Body of pancreas (tissue), 4 donors: Measurements from ENCODE around the gene NUP88. TPM values are rescaled to one million over a fixed set of nuclear protein-coding genes. Genes with fewer than 3 reads are reported as not detected.

Source experiments
- ATAC-seq: fragments of 150-250 bp; one replicate; pipeline ENCODE4 v1.9.1; 2016
- DNase-seq, 4 donors: peaks; one replicate each; pipeline ENCODE4 v3.0.0-alpha.2; 2019
- H3K27ac ChIP-seq, 4 donors: fragments of 200-600 bp; sonication (generic); 1 replicate in 3 of 4; 2 replicates in 1 of 4; pipeline versions ENCODE4 v1.5.1 to v1.6.1; 2016 to 2019; ENCODE audit warnings: mild to moderate bottlenecking in 1 of 4, mixed read lengths in 1 of 4, moderate library complexity in 1 of 4
- H3K27me3 ChIP-seq, 2 donors: fragments of 200-600 bp; sonication (generic); one replicate each; pipeline ENCODE4 v1.6.0; 2016; ENCODE audit warnings: mild to moderate bottlenecking in 1 of 2
- H3K36me3 ChIP-seq, 2 donors: fragments of 200-600 bp; sonication (generic); replicated peaks in 1 of 2; 2 replicates each; pipeline ENCODE4 v1.5.1; 2016; ENCODE audit warnings: low read depth in 2 of 2; ENCODE audit not compliant: insufficient read depth in 1 of 2
- H3K4me1 ChIP-seq: fragments of 200-600 bp; sonication (generic); one replicate; pipeline ENCODE4 v1.6.0; 2016
- H3K4me3 ChIP-seq, 2 donors: fragments of 200-600 bp; sonication (generic); 1 replicate in 1 of 2; 2 replicates in 1 of 2; pipeline ENCODE4 v1.5.1; 2016 to 2019
- H3K9me3 ChIP-seq, 3 donors: fragments of 200-600 bp; sonication (generic); 1 replicate in 2 of 3; 2 replicates in 1 of 3; pipeline ENCODE4 v1.5.1; 2016
- POLR2A ChIP-seq, 3 donors: fragments of 450-650 bp; IDR thresholded peaks; one replicate each; pipeline ENCODE4 v1.6.1; 2016; ENCODE audit warnings: antibody characterized with exemption in 3 of 3, mild to moderate bottlenecking in 2 of 3
- WGBS, 2 donors: methylation state at CpG; one replicate each; pipeline ENCODE4 v1.1.5; 2017; 5-methylcytosine and 5-hydroxymethylcytosine counted together
- intact Hi-C: fragments of 100-400 bp; cut with DNase I; formaldehyde crosslinking; loops from one replicate; pipeline ENCODE4 v1.15.1; 2023
- total RNA-seq, 2 donors: library from RNA; depleted of rRNA; stranded (reverse); fragments of >200 nt; gene quantifications; one replicate each; pipeline ENCODE4 v1.1.0, GENCODE V29; 2016
- TF ChIP-seq, protein P1 (sequence below), 7 experiments: fragments of 450-650 bp in 4 of 7; fragments of 200-600 bp in 3 of 7; sonication (generic) in 3 of 7; IDR thresholded peaks; one replicate each; pipeline ENCODE4 v1.5.1; 2016 to 2019; ENCODE audit warnings: antibody characterized with exemption in 7 of 7

NUP88 gene
- total RNA-seq, 2 donors from 2014 or later, result 35.9 to 54.5 TPM

- Histone ChIP-seq H3K27me3 (no peaks in the 10 kb centered on the region), H3K36me3 (peaks cover 0 to 19% of the 10 kb centered on the region in 2 donors), H3K9me3 (no peaks in the 10 kb centered on the region), H3K4me3 (no peak overlapping the region), H3K4me1 (peaks cover 12% of the 10 kb centered on the region), H3K27ac (no peak overlapping the region)
- no peak for ATAC-seq
- no peak for DNase-seq
- intact Hi-C loops, result no loop called here
- 89 to 95% methylated on average over 6 of the region's 6 CpGs for WGBS, 2 donors
- TF ChIP-seq, protein P1, sequence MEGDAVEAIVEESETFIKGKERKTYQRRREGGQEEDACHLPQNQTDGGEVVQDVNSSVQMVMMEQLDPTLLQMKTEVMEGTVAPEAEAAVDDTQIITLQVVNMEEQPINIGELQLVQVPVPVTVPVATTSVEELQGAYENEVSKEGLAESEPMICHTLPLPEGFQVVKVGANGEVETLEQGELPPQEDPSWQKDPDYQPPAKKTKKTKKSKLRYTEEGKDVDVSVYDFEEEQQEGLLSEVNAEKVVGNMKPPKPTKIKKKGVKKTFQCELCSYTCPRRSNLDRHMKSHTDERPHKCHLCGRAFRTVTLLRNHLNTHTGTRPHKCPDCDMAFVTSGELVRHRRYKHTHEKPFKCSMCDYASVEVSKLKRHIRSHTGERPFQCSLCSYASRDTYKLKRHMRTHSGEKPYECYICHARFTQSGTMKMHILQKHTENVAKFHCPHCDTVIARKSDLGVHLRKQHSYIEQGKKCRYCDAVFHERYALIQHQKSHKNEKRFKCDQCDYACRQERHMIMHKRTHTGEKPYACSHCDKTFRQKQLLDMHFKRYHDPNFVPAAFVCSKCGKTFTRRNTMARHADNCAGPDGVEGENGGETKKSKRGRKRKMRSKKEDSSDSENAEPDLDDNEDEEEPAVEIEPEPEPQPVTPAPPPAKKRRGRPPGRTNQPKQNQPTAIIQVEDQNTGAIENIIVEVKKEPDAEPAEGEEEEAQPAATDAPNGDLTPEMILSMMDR (IDR thresholded peaks at IDR 0.05), result no peak
- no peak for TF ChIP-seq POLR2A (IDR thresholded peaks at IDR 0.05)
Measured at GRCh38 chr17:5365831-5366230, 53.6 kb downstream of the NUP88 start.

DNA sequence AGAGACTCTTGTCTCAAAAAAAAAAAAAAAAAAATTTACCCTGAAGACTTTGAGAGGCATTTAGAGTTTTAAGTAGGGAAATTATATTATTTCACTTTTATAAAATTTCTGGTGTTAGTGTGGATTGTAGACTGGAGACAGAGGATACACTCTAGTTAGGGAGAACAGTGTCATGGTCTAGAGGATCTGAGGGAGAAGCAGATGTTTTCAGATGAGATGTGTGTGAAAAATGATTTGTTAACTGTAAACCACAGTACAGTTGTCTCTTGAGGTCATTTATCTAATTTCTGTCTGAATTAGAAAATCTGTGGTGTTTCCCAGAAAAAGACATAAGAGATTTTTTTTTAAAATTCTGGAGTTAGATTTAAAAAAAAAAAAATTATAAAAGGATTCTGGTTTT is 54.8 kb downstream of the NUP88 start:
- Histone ChIP-seq H3K9me3 (no peaks in the 10 kb centered on the region), H3K27ac (no peak overlapping the region), H3K4me1 (peaks cover 12% of the 10 kb centered on the region), H3K36me3 (peaks cover 0 to 11% of the 10 kb centered on the region in 2 donors), H3K4me3 (no peak overlapping the region), H3K27me3 (no peaks in the 10 kb centered on the region)
- DNase-seq (no peak), ATAC-seq (no peak)
- intact Hi-C loops, result no loop called here
- no peak for TF ChIP-seq POLR2A (IDR thresholded peaks at IDR 0.05)
- TF ChIP-seq, protein P1 (IDR thresholded peaks at IDR 0.05), result no peak

DNA sequence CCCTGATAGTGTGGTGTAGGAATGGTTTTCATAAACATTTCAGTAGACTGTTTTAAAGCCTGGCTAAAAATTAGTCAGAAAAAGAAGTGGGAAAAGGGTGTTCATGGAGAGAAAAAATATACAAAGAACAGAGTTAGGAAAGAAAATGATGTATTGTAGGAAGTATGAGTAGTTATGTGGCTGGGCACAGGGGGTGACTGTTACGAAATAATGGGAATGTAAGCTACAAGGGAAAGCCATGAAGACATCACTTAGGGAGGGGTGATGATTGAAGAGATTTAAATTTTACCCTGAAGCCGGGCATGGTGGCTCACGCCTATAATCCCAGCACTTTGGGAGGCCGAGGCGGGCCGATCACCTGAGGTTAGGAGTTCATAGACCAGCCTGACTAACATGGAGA is 55.3 kb downstream of the NUP88 start:
- Histone ChIP-seq H3K27me3 (no peaks in the 10 kb centered on the region), H3K27ac (no peak overlapping the region), H3K4me3 (no peak overlapping the region), H3K36me3 (peaks cover 0 to 11% of the 10 kb centered on the region in 2 donors), H3K4me1 (peaks cover 12% of the 10 kb centered on the region), H3K9me3 (no peaks in the 10 kb centered on the region)
- WGBS, 2 donors, result 84 to 86% methylated on average over 6 of the region's 6 CpGs
- TF ChIP-seq, protein P1 (IDR thresholded peaks at IDR 0.05), result no peak
- TF ChIP-seq POLR2A (IDR thresholded peaks at IDR 0.05), result no peak
- intact Hi-C loops, result no loop called here
- ATAC-seq (no peak), DNase-seq (no peak)

DNA sequence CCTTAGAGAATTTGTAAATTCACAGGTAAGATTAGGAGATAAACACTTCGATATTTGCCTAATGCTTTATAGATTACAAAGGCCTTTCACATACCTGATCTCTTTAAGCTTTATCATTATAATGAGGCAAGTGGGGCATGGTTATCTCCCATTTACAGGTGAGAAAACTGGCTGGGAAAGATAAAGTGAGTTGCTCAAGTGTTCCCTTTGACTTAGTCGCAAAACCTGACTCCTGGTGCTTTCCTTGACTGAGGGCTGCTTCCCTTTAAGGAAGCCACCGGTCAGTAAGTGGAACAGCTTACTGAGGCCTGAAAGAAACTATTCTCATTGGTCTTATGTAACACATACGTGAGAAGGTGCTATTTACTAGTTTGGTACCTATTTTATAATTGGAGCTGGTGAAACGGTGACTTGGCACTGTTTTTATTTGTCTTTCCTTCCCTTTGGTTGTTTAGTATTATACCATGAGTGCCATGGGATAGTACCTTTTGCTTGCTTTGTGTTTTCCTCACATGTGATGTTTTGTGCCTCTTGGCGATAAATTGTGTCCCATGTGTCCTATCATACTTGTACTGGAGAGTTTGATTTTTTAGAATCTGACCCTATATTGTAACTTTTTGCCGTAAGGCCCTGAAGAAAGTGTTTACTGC is 57.2 kb downstream of the NUP88 start:
- Histone ChIP-seq H3K27ac (no peak overlapping the region), H3K4me1 (peaks cover 12% of the 10 kb centered on the region), H3K9me3 (no peaks in the 10 kb centered on the region), H3K36me3 (peaks cover 0 to 8% of the 10 kb centered on the region in 2 donors), H3K27me3 (no peaks in the 10 kb centered on the region), H3K4me3 (no peak overlapping the region)
- WGBS, 2 donors, result 43% methylated on average over 7 of the region's 7 CpGs
- ATAC-seq (no peak), DNase-seq (no peak)
- intact Hi-C loops, result no loop called here
- TF ChIP-seq, protein P1 (IDR thresholded peaks at IDR 0.05), result no peak
- TF ChIP-seq POLR2A (IDR thresholded peaks at IDR 0.05), result no peak

DNA sequence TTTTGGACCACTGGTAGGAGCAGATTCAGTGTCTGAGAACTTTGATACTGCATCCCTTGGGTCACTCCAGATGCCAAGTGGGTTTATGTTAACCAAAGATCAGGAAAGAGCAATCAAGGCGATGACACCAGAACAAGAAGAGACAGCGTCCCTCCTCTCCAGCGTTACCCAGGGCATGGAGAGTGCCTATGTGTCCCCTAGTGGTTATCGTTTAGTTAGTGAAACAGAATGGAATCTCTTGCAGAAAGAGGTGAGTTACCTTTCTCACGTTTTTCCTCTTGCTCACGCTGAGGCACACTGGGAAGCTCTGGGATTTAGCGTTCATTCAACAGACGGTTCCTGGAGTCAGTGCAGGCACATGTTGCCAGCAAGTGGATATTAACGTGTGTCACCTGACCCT is 58.0 kb downstream of the NUP88 start:
- intact Hi-C loops, result no loop called here
- ATAC-seq, result no peak
- 77 to 89% methylated on average over 8 to 9 of the region's 9 CpGs for WGBS, 2 donors
- H3K4me1 ChIP-seq, result peaks cover 12% of the 10 kb centered on the region
- no peak overlapping the region for H3K27ac ChIP-seq
- TF ChIP-seq POLR2A (IDR thresholded peaks at IDR 0.05), result no peak
- TF ChIP-seq, protein P1 (IDR thresholded peaks at IDR 0.05), result no peak
- no peaks in the 10 kb centered on the region for H3K9me3 ChIP-seq
- peaks cover 0 to 8% of the 10 kb centered on the region in 2 donors for H3K36me3 ChIP-seq
- DNase-seq, result no peak
- no peak overlapping the region for H3K4me3 ChIP-seq
- H3K27me3 ChIP-seq, result no peaks in the 10 kb centered on the region
